IMR-90 (cell line): ENCODE measurements around the gene LAMA5. TPM values are rescaled to one million over a fixed set of nuclear protein-coding genes. Genes with fewer than 3 reads are reported as not detected.

ENCODE experiments used
- ATAC-seq: fragments of 200-7000 bp; cut with Tn5 transposase; 2 replicates; pipeline ENCODE4 v1.9.1; 2020; ENCODE audit warnings: low read depth, mild to moderate bottlenecking, moderate library complexity
- BruUV-seq: library from RNA; stranded (reverse); fragments of 400-500 nt; replicated peaks from 2 replicates; lab custom pipeline; 2021; lab: Mats Ljungman, UMichigan
- CTCF ChIA-PET: fragments of 300-600 bp; formaldehyde crosslinking; extraction: SDS; loops from one replicate; lab custom pipeline; 2021; ENCODE audit warnings: antibody characterized with exemption; lab: Yijun Ruan, JAX
- POLR2A ChIA-PET: fragments of 300-600 bp; sonication (Branson Sonifier 250); formaldehyde crosslinking; loops from one replicate; lab custom pipeline; 2022; ENCODE audit warnings: antibody characterized with exemption; ENCODE audit not compliant: unreplicated experiment; lab: Charles Lee
- DNase-seq: peaks from one replicate; pipeline ENCODE4 v3.0.0; 2013
- H2AFZ ChIP-seq: replicated peaks from 2 replicates; pipeline ENCODE3; 2013; ENCODE audit warnings: low read length, mild to moderate bottlenecking; ENCODE audit not compliant: poor library complexity
- H2AK5ac ChIP-seq: 2 replicates; pipeline ENCODE4 v1.6.1; 2013; ENCODE audit warnings: low read depth, low read length, inconsistent platforms
- H2AK9ac ChIP-seq: replicated peaks from 2 replicates; pipeline ENCODE3; 2013; ENCODE audit warnings: mild to moderate bottlenecking, low read depth, low read length, moderate library complexity; ENCODE audit not compliant: poor library complexity
- H2BK120ac ChIP-seq: 2 replicates; pipeline ENCODE4 v1.6.1; 2013; ENCODE audit warnings: low read depth, low read length, inconsistent platforms
- H2BK15ac ChIP-seq: 3 replicates; pipeline ENCODE4 v1.6.1; 2013; ENCODE audit warnings: low read depth, low read length, inconsistent platforms
- H2BK20ac ChIP-seq: 2 replicates; pipeline ENCODE4 v1.6.1; 2013; ENCODE audit warnings: low read depth, mild to moderate bottlenecking, inconsistent platforms, low read length, moderate library complexity
- H2BK5ac ChIP-seq: 2 replicates; pipeline ENCODE4 v1.6.1; 2013; ENCODE audit warnings: mild to moderate bottlenecking, low read depth, low read length, inconsistent platforms; ENCODE audit not compliant: poor library complexity, severe bottlenecking
- H3K14ac ChIP-seq: replicated peaks from 2 replicates; pipeline ENCODE4 v1.6.1; 2013; ENCODE audit warnings: low read depth, low read length, inconsistent platforms
- H3K18ac ChIP-seq: 2 replicates; pipeline ENCODE4 v1.6.1; 2013; ENCODE audit warnings: low read depth, low read length, control low read depth
- H3K23ac ChIP-seq: 2 replicates; pipeline ENCODE4 v1.6.1; 2013; ENCODE audit warnings: low read depth, low read length, inconsistent platforms
- H3K27ac ChIP-seq: 2 replicates; pipeline ENCODE4 v1.5.1; 2013; ENCODE audit warnings: mild to moderate bottlenecking, control low read depth, low read length; ENCODE audit not compliant: insufficient read depth
- H3K27me3 ChIP-seq: 2 replicates; pipeline ENCODE4 v1.6.1; 2013; ENCODE audit warnings: low read length; ENCODE audit not compliant: control insufficient read depth, insufficient read depth
- H3K36me3 ChIP-seq: 2 replicates; pipeline ENCODE4 v1.6.1; 2013; ENCODE audit warnings: low read length, mixed read lengths; ENCODE audit not compliant: control insufficient read depth, insufficient read depth
- H3K4ac ChIP-seq: 2 replicates; pipeline ENCODE4 v1.6.1; 2013; ENCODE audit warnings: low read depth, low read length, inconsistent platforms
- H3K4me1 ChIP-seq: 2 replicates; pipeline ENCODE4 v1.6.1; 2013; ENCODE audit warnings: low read length, mixed read lengths; ENCODE audit not compliant: control insufficient read depth, insufficient read depth
- H3K4me2 ChIP-seq: 2 replicates; pipeline ENCODE4 v1.6.1; 2013; ENCODE audit warnings: low read depth, mild to moderate bottlenecking, control low read depth, low read length, moderate library complexity
- H3K4me3 ChIP-seq: 2 replicates; pipeline ENCODE4 v1.5.1; 2013; ENCODE audit warnings: low read depth, mild to moderate bottlenecking, control low read depth, low read length, moderate library complexity; ENCODE audit not compliant: insufficient read depth
- H3K56ac ChIP-seq: 2 replicates; pipeline ENCODE4 v1.6.1; 2013; ENCODE audit warnings: low read length, inconsistent platforms; ENCODE audit not compliant: insufficient read depth; ENCODE audit errors: extremely low read depth
- H3K79me1 ChIP-seq, 2 experiments: 2 replicates each; pipeline ENCODE4 v1.6.1; 2013; ENCODE audit warnings: low read length in 2 of 2, inconsistent platforms in 1 of 2, low read depth in 1 of 2
- H3K9ac ChIP-seq: 2 replicates; pipeline ENCODE4 v1.6.1; 2013; ENCODE audit warnings: low read depth, low read length, control low read depth
- H3K9me1 ChIP-seq: 2 replicates; pipeline ENCODE4 v1.6.1; 2013; ENCODE audit warnings: low read length, inconsistent platforms; ENCODE audit not compliant: insufficient read depth
- H3K9me3 ChIP-seq: 2 replicates; pipeline ENCODE4 v1.6.1; 2013; ENCODE audit warnings: low read length; ENCODE audit not compliant: control insufficient read depth, insufficient read depth
- H4K20me1 ChIP-seq: 2 replicates; pipeline ENCODE4 v1.6.1; 2013; ENCODE audit warnings: low read length, inconsistent platforms; ENCODE audit not compliant: insufficient read depth
- H4K5ac ChIP-seq: 2 replicates; pipeline ENCODE4 v1.6.1; 2013; ENCODE audit warnings: mild to moderate bottlenecking, low read depth, low read length, control low read depth
- H4K8ac ChIP-seq, 2 experiments: 2 replicates each; pipeline ENCODE4 v1.6.1; 2013; ENCODE audit warnings: low read depth in 2 of 2, low read length in 2 of 2, control low read depth in 1 of 2, inconsistent platforms in 1 of 2
- H4K91ac ChIP-seq: 2 replicates; pipeline ENCODE4 v1.6.1; 2013; ENCODE audit warnings: low read depth, low read length, inconsistent platforms; ENCODE audit not compliant: insufficient read depth
- FOS ChIP-seq: fragments of 150-350 bp; IDR thresholded peaks from 2 replicates; pipeline ENCODE4 v1.6.1; 2016; ENCODE audit warnings: low read depth, low read length
- MXI1 ChIP-seq: IDR thresholded peaks from 2 replicates; pipeline ENCODE4 v1.6.1; 2012; ENCODE audit warnings: low read depth, mild to moderate bottlenecking, low read length, moderate library complexity, borderline replicate concordance
- RFX5 ChIP-seq: IDR thresholded peaks from 2 replicates; pipeline ENCODE4 v1.8.0; 2012; ENCODE audit warnings: low read depth, mild to moderate bottlenecking, low read length, moderate library complexity
- WGBS, 2 experiments: methylation state at CpG; one replicate each; pipeline versions ENCODE4 v1.1.5 to v1.1.7; 2013; ENCODE audit warnings: missing lambda C conversion rate in 2 of 2; ENCODE audit not compliant: insufficient read length in 1 of 2; ENCODE audit errors: extremely low coverage in 2 of 2; 5-methylcytosine and 5-hydroxymethylcytosine counted together
- dilution Hi-C: fragments of 300-500 bp; cut with HindIII; formaldehyde crosslinking; loops from one replicate; pipeline ENCODE4 v1.14.3; 2018; ENCODE audit warnings: low sequenced_read_pairs; ENCODE audit not compliant: unreplicated experiment
- in situ Hi-C: fragments of 300-500 bp; cut with MboI; formaldehyde crosslinking; loops from 3 replicates; pipeline ENCODE4 v1.14.3; 2019; ENCODE audit warnings: low sequenced_read_pairs, inconsistent platforms, mixed read lengths
- intact Hi-C: fragments of 100-400 bp; cut with micrococcal nuclease; formaldehyde crosslinking; loops from 2 replicates; pipeline ENCODE4 v1.10.0; 2022
- polyA plus RNA-seq, 3 experiments: library from polyadenylated mRNA; depleted of rRNA; stranded (reverse); fragments of >200 nt; gene quantifications; 2 replicates each; pipeline ENCODE4 v1.2.3, GENCODE V29; 2012; ENCODE audit warnings: low replicate concordance in 1 of 3
- total RNA-seq: library from RNA; depleted of rRNA; stranded (reverse); fragments of >200 nt; gene quantifications from 2 replicates; pipeline ENCODE4 v1.2.3, GENCODE V29; 2012
- TF ChIP-seq, protein P1 (sequence below): conservative IDR thresholded peaks from 2 replicates; pipeline ENCODE4 v1.5.1; 2012; ENCODE audit warnings: mild to moderate bottlenecking, low read depth, low read length, improper control_type of control experiment

The LAMA5 gene
- total and polyA plus RNA-seq, 2 of the 4 experiments (the other 2 are of a cell fraction) = 0.90 to 7.3 TPM

DNA sequence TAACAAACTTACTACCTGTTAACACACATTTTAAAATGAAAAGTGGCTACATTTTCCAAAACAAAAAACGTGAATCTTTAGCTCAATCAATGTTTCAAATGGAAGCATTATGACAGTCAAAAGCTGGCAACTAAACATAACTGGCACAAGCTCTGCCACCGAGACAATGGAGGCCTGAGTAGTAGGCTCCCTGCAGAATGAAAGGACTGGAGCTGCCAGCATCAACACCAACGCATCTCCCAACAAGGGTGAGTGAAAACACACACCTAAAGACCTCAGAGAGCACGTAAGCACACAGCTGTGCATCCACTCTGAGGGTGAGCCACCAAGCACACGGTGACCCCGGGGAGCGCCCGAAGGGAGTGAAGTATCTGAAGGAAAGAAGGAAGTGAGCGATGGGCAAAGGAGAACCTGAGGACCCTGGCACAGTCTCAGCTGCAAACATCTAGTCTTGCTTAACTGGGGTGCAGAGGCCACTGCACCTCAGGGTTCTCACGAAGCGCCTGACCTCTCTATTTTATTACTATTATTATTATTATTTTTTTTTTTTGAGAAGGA, 65.9 kb downstream of the LAMA5 start:
- DNase-seq (no peak), ATAC-seq (no peak)
- Histone ChIP-seq H4K20me1 (peaks cover 30% of the 10 kb centered on the region), H3K4me2 (no peak overlapping the region), H3K4me3 (no peak overlapping the region), H3K27ac (no peak overlapping the region), H3K27me3 (no peaks in the 10 kb centered on the region), H3K9me3 (no peaks in the 10 kb centered on the region), H2BK120ac (no peak overlapping the region), H2AFZ (peak overlapping the region; percentile 62), H3K36me3 (peaks cover 27% of the 10 kb centered on the region; the same call in 1 of the 2 replicates), H3K4ac (no peak overlapping the region), H2BK20ac (no peak overlapping the region), H2AK5ac (no peak overlapping the region), H2AK9ac (peak overlapping the region; percentile 9), H3K14ac (no peak overlapping the region), H3K9me1 (0 out of 2 replicates have a peak, but pooled peaks cover 6% of the 10 kb centered on the region), H4K8ac (no peak overlapping the region), H4K91ac (no peak overlapping the region), H4K5ac (no peak overlapping the region), H3K23ac (no peak overlapping the region), H2BK5ac (no peak overlapping the region), H3K9ac (no peak overlapping the region), H3K56ac (no peak overlapping the region), H3K18ac (no peak overlapping the region), H2BK15ac (no peak overlapping the region), H3K79me1 (peaks cover 0 to 31% of the 10 kb centered on the region in 2 experiments; a peak in 2 of 4 replicates), H3K4me1 (peaks cover 12% of the 10 kb centered on the region)
- in situ Hi-C loops (no loop called here), dilution Hi-C loops (no loop called here), intact Hi-C loops (loop anchor here (10.0 kb wide), 1 partner anchor 194 kb away; no protein-coding TSS in a partner anchor)
- no peak for TF ChIP-seq MXI1
- TF ChIP-seq FOS = no peak
- no peak for TF ChIP-seq RFX5
- TF ChIP-seq, protein P1, sequence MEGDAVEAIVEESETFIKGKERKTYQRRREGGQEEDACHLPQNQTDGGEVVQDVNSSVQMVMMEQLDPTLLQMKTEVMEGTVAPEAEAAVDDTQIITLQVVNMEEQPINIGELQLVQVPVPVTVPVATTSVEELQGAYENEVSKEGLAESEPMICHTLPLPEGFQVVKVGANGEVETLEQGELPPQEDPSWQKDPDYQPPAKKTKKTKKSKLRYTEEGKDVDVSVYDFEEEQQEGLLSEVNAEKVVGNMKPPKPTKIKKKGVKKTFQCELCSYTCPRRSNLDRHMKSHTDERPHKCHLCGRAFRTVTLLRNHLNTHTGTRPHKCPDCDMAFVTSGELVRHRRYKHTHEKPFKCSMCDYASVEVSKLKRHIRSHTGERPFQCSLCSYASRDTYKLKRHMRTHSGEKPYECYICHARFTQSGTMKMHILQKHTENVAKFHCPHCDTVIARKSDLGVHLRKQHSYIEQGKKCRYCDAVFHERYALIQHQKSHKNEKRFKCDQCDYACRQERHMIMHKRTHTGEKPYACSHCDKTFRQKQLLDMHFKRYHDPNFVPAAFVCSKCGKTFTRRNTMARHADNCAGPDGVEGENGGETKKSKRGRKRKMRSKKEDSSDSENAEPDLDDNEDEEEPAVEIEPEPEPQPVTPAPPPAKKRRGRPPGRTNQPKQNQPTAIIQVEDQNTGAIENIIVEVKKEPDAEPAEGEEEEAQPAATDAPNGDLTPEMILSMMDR = no peak
- CTCF ChIA-PET = interaction anchor here (0.7 to 1.5 kb wide), 3 partner anchors 74 to 97 kb away, joined by 3 to 10 read pairs (median 6); no protein-coding TSS in a partner anchor
- POLR2A ChIA-PET = no interaction called here
- no CpG with 5 or more reads among the region's 11 CpGs for WGBS, 2 experiments
- no TSS peak for BruUV-seq
